ENCODE data around the gene DOCK4. TPM values are rescaled to one million over a fixed set of nuclear protein-coding genes. Genes with fewer than 3 reads are reported as not detected.

DOCK4 gene
- total and polyA plus RNA-seq, 4 donors, result 7.2 to 48.9 (median 12.8) TPM

DNA sequence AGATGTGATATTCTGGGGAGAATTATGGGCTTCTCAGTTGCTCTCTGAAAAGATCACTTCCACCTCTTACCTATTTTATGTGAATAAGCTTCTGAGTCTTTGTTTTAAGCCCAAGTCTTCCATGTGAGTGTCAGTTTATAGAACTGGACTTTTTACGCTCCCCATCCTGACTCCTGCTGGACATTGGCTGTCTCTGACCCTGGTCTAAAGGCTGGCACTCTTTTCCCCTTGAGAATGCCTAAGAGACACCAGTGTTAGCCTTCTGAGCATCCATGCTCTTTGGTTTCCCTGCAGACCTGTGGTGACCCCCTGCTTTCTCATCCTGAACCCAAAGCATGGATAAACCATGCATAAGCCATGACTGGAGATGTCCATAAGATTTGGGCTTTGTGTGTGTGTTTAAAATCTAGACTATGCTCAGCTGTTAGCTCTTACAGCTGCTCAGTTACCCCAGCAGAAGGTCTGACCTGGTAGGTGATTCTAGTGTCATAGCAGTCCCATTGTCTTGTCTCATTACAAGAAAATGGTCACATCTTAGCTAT, 495.3 kb downstream of the DOCK4 start:
- WGBS, result 96% methylated on average over 1 of the region's 1 CpG
- H3K27ac ChIP-seq (ENCODE audit: low read depth in 1 of 2, low read length in 2 of 2), result no peak overlapping the region
- no peaks in the 10 kb centered on the region for H3K27me3 ChIP-seq (ENCODE audit: control insufficient read depth in 4 of 4, insufficient read depth in 4 of 4, low read length in 3 of 4)
- TF ChIP-seq, protein P1, sequence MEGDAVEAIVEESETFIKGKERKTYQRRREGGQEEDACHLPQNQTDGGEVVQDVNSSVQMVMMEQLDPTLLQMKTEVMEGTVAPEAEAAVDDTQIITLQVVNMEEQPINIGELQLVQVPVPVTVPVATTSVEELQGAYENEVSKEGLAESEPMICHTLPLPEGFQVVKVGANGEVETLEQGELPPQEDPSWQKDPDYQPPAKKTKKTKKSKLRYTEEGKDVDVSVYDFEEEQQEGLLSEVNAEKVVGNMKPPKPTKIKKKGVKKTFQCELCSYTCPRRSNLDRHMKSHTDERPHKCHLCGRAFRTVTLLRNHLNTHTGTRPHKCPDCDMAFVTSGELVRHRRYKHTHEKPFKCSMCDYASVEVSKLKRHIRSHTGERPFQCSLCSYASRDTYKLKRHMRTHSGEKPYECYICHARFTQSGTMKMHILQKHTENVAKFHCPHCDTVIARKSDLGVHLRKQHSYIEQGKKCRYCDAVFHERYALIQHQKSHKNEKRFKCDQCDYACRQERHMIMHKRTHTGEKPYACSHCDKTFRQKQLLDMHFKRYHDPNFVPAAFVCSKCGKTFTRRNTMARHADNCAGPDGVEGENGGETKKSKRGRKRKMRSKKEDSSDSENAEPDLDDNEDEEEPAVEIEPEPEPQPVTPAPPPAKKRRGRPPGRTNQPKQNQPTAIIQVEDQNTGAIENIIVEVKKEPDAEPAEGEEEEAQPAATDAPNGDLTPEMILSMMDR (IDR thresholded peaks at IDR 0.05; ENCODE audit: low read depth, low read length, missing input control), result no peak
- TF ChIP-seq NR2F2 (IDR thresholded peaks at IDR 0.05), result no peak
- TF ChIP-seq, protein P2, sequence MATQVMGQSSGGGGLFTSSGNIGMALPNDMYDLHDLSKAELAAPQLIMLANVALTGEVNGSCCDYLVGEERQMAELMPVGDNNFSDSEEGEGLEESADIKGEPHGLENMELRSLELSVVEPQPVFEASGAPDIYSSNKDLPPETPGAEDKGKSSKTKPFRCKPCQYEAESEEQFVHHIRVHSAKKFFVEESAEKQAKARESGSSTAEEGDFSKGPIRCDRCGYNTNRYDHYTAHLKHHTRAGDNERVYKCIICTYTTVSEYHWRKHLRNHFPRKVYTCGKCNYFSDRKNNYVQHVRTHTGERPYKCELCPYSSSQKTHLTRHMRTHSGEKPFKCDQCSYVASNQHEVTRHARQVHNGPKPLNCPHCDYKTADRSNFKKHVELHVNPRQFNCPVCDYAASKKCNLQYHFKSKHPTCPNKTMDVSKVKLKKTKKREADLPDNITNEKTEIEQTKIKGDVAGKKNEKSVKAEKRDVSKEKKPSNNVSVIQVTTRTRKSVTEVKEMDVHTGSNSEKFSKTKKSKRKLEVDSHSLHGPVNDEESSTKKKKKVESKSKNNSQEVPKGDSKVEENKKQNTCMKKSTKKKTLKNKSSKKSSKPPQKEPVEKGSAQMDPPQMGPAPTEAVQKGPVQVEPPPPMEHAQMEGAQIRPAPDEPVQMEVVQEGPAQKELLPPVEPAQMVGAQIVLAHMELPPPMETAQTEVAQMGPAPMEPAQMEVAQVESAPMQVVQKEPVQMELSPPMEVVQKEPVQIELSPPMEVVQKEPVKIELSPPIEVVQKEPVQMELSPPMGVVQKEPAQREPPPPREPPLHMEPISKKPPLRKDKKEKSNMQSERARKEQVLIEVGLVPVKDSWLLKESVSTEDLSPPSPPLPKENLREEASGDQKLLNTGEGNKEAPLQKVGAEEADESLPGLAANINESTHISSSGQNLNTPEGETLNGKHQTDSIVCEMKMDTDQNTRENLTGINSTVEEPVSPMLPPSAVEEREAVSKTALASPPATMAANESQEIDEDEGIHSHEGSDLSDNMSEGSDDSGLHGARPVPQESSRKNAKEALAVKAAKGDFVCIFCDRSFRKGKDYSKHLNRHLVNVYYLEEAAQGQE (IDR thresholded peaks at IDR 0.05), result no peak
- TF ChIP-seq JUND (IDR thresholded peaks at IDR 0.05), result no peak
- TF ChIP-seq FOXA2 (IDR thresholded peaks at IDR 0.05), result no peak
- TF ChIP-seq RXRA (IDR thresholded peaks at IDR 0.05), result no peak
- TF ChIP-seq RAD21 (IDR thresholded peaks at IDR 0.05), result no peak
- no peak for TF ChIP-seq TAF1 (conservative IDR thresholded peaks at IDR 0.05)
- TF ChIP-seq SP1 (IDR thresholded peaks at IDR 0.05), result no peak
- TF ChIP-seq FOXA1 (IDR thresholded peaks at IDR 0.05), result no peak
- TF ChIP-seq, protein P3, sequence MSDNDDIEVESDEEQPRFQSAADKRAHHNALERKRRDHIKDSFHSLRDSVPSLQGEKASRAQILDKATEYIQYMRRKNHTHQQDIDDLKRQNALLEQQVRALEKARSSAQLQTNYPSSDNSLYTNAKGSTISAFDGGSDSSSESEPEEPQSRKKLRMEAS (IDR thresholded peaks at IDR 0.05), result no peak
- TF ChIP-seq, protein P4, sequence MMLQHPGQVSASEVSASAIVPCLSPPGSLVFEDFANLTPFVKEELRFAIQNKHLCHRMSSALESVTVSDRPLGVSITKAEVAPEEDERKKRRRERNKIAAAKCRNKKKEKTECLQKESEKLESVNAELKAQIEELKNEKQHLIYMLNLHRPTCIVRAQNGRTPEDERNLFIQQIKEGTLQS (IDR thresholded peaks at IDR 0.05), result no peak
- H3K9me3 ChIP-seq (ENCODE audit: control insufficient read depth in 4 of 4, low read length in 3 of 4), result peaks cover 0 to 8% (median 0%) of the 10 kb centered on the region in 4 donors
- no peaks in the 10 kb centered on the region for H3K4me1 ChIP-seq (ENCODE audit: control insufficient read depth in 4 of 4, insufficient read depth in 4 of 4, low read length in 3 of 4)
- H3K4me3 ChIP-seq (ENCODE audit: low read depth in 1 of 3, low read length in 3 of 3), result no peak overlapping the region
- H3K9ac ChIP-seq (ENCODE audit: low read depth in 1 of 2, low read length in 2 of 2), result no peak overlapping the region
- no peaks in the 10 kb centered on the region for H3K36me3 ChIP-seq (ENCODE audit: control insufficient read depth in 4 of 4, insufficient read depth in 3 of 4, low read depth in 1 of 4, low read length in 3 of 4)
- DNase-seq (ENCODE audit: low spot score), result no peak

DNA sequence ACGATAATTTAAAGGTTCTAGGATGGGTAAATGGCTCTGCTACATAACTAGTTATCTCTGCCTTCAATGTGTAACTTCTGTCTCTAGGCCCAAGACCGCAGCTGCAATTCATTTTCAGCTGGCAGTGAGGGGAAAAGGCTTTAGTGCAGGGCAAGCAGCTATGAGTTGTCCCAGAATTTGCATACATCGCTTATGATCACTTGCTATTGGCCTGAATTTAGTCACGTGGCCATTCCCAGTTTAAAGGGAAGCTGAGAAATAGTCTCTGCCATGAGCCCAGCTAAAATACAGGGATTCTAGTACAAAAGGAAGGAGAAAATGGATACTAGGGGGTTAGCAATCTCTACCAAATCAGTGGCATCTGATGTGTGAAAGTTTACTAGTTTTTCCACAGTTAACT, 498.1 kb downstream of the DOCK4 start:
- no peak overlapping the region for H3K27ac ChIP-seq (ENCODE audit: low read depth in 1 of 2, low read length in 2 of 2)
- no peaks in the 10 kb centered on the region for H3K27me3 ChIP-seq (ENCODE audit: control insufficient read depth in 4 of 4, insufficient read depth in 4 of 4, low read length in 3 of 4)
- H3K36me3 ChIP-seq (ENCODE audit: control insufficient read depth in 4 of 4, insufficient read depth in 3 of 4, low read depth in 1 of 4, low read length in 3 of 4), result no peaks in the 10 kb centered on the region
- no peaks in the 10 kb centered on the region for H3K4me1 ChIP-seq (ENCODE audit: control insufficient read depth in 4 of 4, insufficient read depth in 4 of 4, low read length in 3 of 4)
- H3K4me3 ChIP-seq (ENCODE audit: low read depth in 1 of 3, low read length in 3 of 3), result no peak overlapping the region
- WGBS, result 80% methylated on average over 4 of the region's 4 CpGs
- TF ChIP-seq GABPA (IDR thresholded peaks at IDR 0.05 in 1 of 2, conservative IDR thresholded peaks at IDR 0.05 in 1 of 2) (no peak), YY1 (IDR thresholded peaks at IDR 0.05) (no peak), HNF4G (IDR thresholded peaks at IDR 0.05) (no peak), RAD21 (IDR thresholded peaks at IDR 0.05) (no peak), EGR1 (IDR thresholded peaks at IDR 0.05; ENCODE audit: low read depth in 2 of 2) (no peak)
- TF ChIP-seq, protein P4 (IDR thresholded peaks at IDR 0.05), result no peak
- TF ChIP-seq, protein P1 (IDR thresholded peaks at IDR 0.05; ENCODE audit: low read depth, low read length, missing input control), result no peak
- TF ChIP-seq, protein P3 (IDR thresholded peaks at IDR 0.05), result no peak
- no peak overlapping the region for H3K9ac ChIP-seq (ENCODE audit: low read depth in 1 of 2, low read length in 2 of 2)
- no peak for DNase-seq (ENCODE audit: low spot score)
- peaks cover 0 to 8% (median 0%) of the 10 kb centered on the region in 4 donors for H3K9me3 ChIP-seq (ENCODE audit: control insufficient read depth in 4 of 4, low read length in 3 of 4)

All from liver (tissue), 9 donors.